Measurements from ENCODE around the gene GPS2.
"Not testable (repeated sequence)": the region's sequence is repeated elsewhere in the genome, so short reads cannot be mapped to it uniquely, and the experiment has no call there.

GPS2 gene

GRCh38 chr17:7314719-7315569 is at the start of gene GPS2:
Gene GPS2 (minus strand): TSS chr17:7315360. CDS start chr17:7315052, 308 bp downstream.
- DNase-seq = peak; percentile 70

- no peak for DNase-seq
These were observed 48.2 kb upstream of the GPS2 start for GRCh38 chr17:7363311-7363710.

- no peak for DNase-seq
These were observed 46.7 kb upstream of the GPS2 start for GRCh38 chr17:7361906-7362305.

- DNase-seq = no peak
These were observed 42.2 kb upstream of the GPS2 start for GRCh38 chr17:7357381-7357780.

- no peak for DNase-seq
These were observed 41.6 kb upstream of the GPS2 start for GRCh38 chr17:7356756-7357155.

- peak; percentile 54 for DNase-seq
These were observed 41.0 kb upstream of the GPS2 start for GRCh38 chr17:7356072-7356549.

GRCh38 chr17:7355573-7355972 is 40.4 kb upstream of the GPS2 start:
- DNase-seq = no peak

GRCh38 chr17:7355053-7355452 is 39.9 kb upstream of the GPS2 start, which contains the start of gene TMEM95:
Gene TMEM95 (plus strand): TSS chr17:7355156. CDS start chr17:7355205, 49 bp downstream.
- DNase-seq = no peak

GRCh38 chr17:7354262-7354843 is 39.2 kb upstream of the GPS2 start:
- DNase-seq = no peak

GRCh38 chr17:7352910-7353635 is 37.9 kb upstream of the GPS2 start:
- no peak for DNase-seq

GRCh38 chr17:7352503-7352889 is 37.3 kb upstream of the GPS2 start:
- no peak for DNase-seq

- DNase-seq = peak; percentile 37
These were observed 36.7 kb upstream of the GPS2 start, which contains the start of gene KCTD11 for GRCh38 chr17:7351665-7352502. Gene KCTD11 (plus strand): TSS chr17:7352162.

GRCh38 chr17:7348478-7349242 is 33.5 kb upstream of the GPS2 start:
- DNase-seq = no peak

- DNase-seq = no peak
These were observed 32.7 kb upstream of the GPS2 start for GRCh38 chr17:7347630-7348477.

- no peak for DNase-seq
These were observed 31.8 kb upstream of the GPS2 start for GRCh38 chr17:7346761-7347614.

GRCh38 chr17:7343250-7343649 is 28.1 kb upstream of the GPS2 start:
- DNase-seq = no peak

GRCh38 chr17:7341842-7342241 is 26.7 kb upstream of the GPS2 start:
- no peak for DNase-seq

- DNase-seq = no peak
These were observed 25.0 kb upstream of the GPS2 start for GRCh38 chr17:7340179-7340578.

- not testable (repeated sequence) for DNase-seq
These were observed 22.4 kb upstream of the GPS2 start for GRCh38 chr17:7337600-7337999.

Data from NCI-H1048 (cell line).